NCI-H510A (cell line): ENCODE data around the gene OR52J3.

Experiments used
- DNase-seq: peaks from one replicate; lab custom pipeline; 2025; lab: John Stamatoyannopoulos, UW

Gene OR52J3

GRCh38 chr11:5096011-5096410, 49.7 kb downstream of the OR52J3 start:
- no peak for DNase-seq
